GM20000 (cell line): Measurements from ENCODE around the gene N4BP2.

Source experiments
- DNase-seq: peaks from one replicate; pipeline ENCODE4 v3.0.0; 2012; ENCODE audit warnings: low spot score
- CTCF ChIP-seq: IDR thresholded peaks from 2 replicates; pipeline ENCODE4 v1.5.1; 2012; ENCODE audit warnings: mild to moderate bottlenecking, control low read depth; ENCODE audit errors: extremely low read depth, missing control alignments

The N4BP2 gene

GRCh38 chr4:40058121-40058520 lies 1.5 kb downstream of the N4BP2 start:
- no peak for TF ChIP-seq CTCF
- DNase-seq, result no peak

- DNase-seq, result no peak
- TF ChIP-seq CTCF, result no peak
Observed at GRCh38 chr4:40058854-40059253, 2.2 kb downstream of the N4BP2 start.

GRCh38 chr4:40059362-40059761 lies 2.7 kb downstream of the N4BP2 start:
- DNase-seq, result no peak
- no peak for TF ChIP-seq CTCF

GRCh38 chr4:40065010-40065409 lies 8.4 kb downstream of the N4BP2 start:
- TF ChIP-seq CTCF, result no peak
- no peak for DNase-seq

- TF ChIP-seq CTCF, result no peak
- DNase-seq, result no peak
Observed at GRCh38 chr4:40066651-40067050, 10.0 kb downstream of the N4BP2 start.

- no peak for TF ChIP-seq CTCF
- no peak for DNase-seq
Observed at GRCh38 chr4:40070387-40070786, 13.7 kb downstream of the N4BP2 start.

- TF ChIP-seq CTCF, result no peak
- DNase-seq, result no peak
Observed at GRCh38 chr4:40086421-40086820, 29.8 kb downstream of the N4BP2 start.
